ES-I3 (cell line): ENCODE results near the gene TMEM126B.
A peak's percentile ranks its signal among the peaks of the same experiment; 100 is the strongest.
"Not testable (repeated sequence)": the region's sequence is repeated elsewhere in the genome, so short reads cannot be mapped to it uniquely, and the experiment has no call there.

Experiments used
- H3K36me3 ChIP-seq: 2 replicates; pipeline ENCODE4 v1.6.1; 2013; ENCODE audit warnings: mild to moderate bottlenecking, low read length, control low read depth, moderate library complexity; ENCODE audit not compliant: insufficient read depth
- H3K4me1 ChIP-seq: 2 replicates; pipeline ENCODE4 v1.6.1; 2013; ENCODE audit warnings: mild to moderate bottlenecking, control low read depth, low read length; ENCODE audit not compliant: insufficient read depth
- H3K9ac ChIP-seq: 2 replicates; pipeline ENCODE4 v1.6.1; 2013; ENCODE audit warnings: low read depth, mild to moderate bottlenecking, low read length, moderate library complexity
- H3K9me3 ChIP-seq: 2 replicates; pipeline ENCODE4 v1.6.1; 2013; ENCODE audit warnings: mild to moderate bottlenecking, low read length, moderate library complexity; ENCODE audit not compliant: control insufficient read depth, insufficient read depth

The TMEM126B gene

GRCh38 chr11:85661972-85662664, 33.7 kb downstream of the TMEM126B start:
- Histone ChIP-seq H3K4me1 (peaks cover 5% of the 10 kb centered on the region; the same call in 1 of the 2 replicates), H3K36me3 (peaks cover 3% of the 10 kb centered on the region), H3K9ac (peak overlapping the region; percentile 12; the same call in 1 of the 2 replicates), H3K9me3 (no peaks in the 10 kb centered on the region)

DNA sequence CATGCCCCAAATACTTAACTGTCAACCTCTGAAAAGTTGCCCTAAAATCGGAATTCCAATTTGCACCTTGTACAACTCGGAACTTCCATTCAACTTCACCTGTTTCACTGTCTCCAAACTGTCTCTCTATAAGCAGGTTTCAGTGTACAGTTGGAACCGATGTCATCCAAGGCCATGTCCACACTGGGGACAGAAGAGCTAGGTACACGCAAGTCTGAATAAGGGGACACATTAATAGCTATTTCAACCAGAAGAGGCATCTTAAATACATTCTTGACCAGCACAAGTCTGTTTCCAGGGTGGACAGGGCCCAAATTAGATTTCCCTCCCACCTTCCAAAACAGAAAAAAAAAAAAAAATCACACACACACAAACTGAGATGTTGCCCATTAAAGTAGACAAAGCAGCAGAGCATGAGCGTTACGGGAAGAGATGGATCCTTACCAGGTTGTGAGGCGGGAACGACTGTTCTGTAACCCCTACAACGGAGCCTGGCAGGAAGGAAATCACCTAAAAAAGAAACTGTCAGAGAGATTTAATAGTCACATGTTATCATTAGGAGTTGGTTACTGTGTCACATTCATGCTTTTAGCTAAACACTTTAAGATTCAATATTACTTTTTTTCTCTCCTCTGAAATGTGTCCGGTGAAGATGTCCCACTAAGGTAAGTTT, 34.8 kb downstream of the TMEM126B start:
- Histone ChIP-seq H3K4me1 (peaks cover 5% of the 10 kb centered on the region; the same call in 1 of the 2 replicates), H3K36me3 (peaks cover 3% of the 10 kb centered on the region), H3K9me3 (no peaks in the 10 kb centered on the region), H3K9ac (peak overlapping the region; percentile 100)

DNA sequence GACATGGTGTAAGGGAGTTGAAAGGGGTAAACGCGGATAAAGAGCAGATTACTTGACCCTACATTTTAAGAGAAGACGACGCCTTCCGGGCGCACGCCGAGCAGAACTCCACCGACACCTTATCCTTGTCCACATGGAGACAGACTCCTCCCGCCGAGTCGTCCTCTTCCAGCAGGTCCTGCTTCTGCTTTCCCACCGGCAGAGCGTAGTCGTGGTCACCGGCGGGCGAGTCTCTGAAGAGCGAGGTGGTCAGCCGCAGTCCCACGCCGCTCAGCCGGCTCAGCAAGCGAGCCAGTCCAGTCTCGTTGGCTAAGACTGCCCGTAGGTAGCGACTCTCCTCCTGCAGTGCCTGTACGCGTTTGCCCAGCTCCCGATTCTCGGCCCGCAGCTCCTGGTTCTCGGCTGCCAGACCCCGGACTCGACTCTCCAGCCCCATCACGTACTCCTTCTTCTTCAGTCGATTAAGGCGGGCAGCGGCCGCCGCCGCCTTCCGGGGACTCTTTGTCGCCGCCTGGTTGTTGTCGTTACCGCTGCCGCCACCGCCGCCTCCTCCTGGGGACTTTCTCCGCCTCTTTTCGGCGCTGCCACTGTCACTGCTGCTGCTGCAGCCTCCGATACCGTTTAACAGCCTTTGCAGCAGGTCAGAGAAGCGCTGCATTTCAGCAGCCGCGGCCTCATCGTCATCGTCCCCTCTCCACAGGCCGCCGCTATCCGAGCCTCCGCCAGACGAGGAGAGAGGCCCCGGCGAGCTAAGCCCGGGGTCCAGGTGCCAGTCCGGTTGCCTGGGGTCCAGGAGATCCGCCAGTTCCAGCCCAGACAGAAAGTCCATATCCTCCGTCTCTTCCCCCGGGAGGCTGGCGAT, 35.6 kb downstream of the TMEM126B start:
- H3K4me1 ChIP-seq, result peaks cover 5% of the 10 kb centered on the region; the same call in 1 of the 2 replicates
- H3K9me3 ChIP-seq, result no peaks in the 10 kb centered on the region
- peak overlapping the region; percentile 100 for H3K9ac ChIP-seq
- peaks cover 3% of the 10 kb centered on the region for H3K36me3 ChIP-seq

GRCh38 chr11:85664615-85665481, 36.5 kb downstream of the TMEM126B start, which contains the start of gene CREBZF:
Gene CREBZF (minus strand): TSS chr11:85665129. CDS start chr11:85664875, 254 bp downstream.
- Histone ChIP-seq H3K4me1 (peaks cover 5% of the 10 kb centered on the region; the same call in 1 of the 2 replicates), H3K9me3 (no peaks in the 10 kb centered on the region), H3K9ac (peak within 1 kb of the TSS; percentile 100), H3K36me3 (peaks cover 3% of the 10 kb centered on the region)

DNA sequence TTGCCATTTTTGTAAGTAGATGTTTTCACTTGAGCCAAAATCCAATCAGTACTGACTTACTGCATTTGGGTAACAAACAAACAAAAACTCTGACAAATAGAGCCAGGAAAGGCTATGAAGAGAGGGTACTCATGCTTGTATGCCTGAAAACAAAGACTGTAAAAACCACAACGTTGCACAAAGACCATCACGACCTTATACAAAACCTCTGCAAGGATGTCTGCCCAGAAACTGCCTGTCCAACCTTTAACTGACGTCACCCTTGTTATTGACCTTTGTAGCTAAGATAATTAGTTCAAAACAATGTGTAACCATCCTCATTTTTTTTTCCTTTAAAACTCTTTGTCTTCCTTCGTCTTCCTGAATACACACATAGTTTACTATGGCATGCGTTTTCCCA, 37.3 kb downstream of the TMEM126B start:
- no peaks in the 10 kb centered on the region for H3K9me3 ChIP-seq
- H3K36me3 ChIP-seq, result peaks cover 3% of the 10 kb centered on the region
- peaks cover 5% of the 10 kb centered on the region; the same call in 1 of the 2 replicates for H3K4me1 ChIP-seq
- no peak overlapping the region for H3K9ac ChIP-seq

GRCh38 chr11:85666687-85667086, 38.3 kb downstream of the TMEM126B start:
- Histone ChIP-seq H3K4me1 (peaks cover 5% of the 10 kb centered on the region; the same call in 1 of the 2 replicates), H3K9me3 (no peaks in the 10 kb centered on the region), H3K36me3 (peaks cover 3% of the 10 kb centered on the region), H3K9ac (no peak overlapping the region)

- Histone ChIP-seq H3K4me1 (peaks cover 5% of the 10 kb centered on the region; the same call in 1 of the 2 replicates), H3K9me3 (peaks cover 3% of the 10 kb centered on the region; the same call in 1 of the 2 replicates), H3K36me3 (no peaks in the 10 kb centered on the region), H3K9ac (no peak overlapping the region)
Measured at GRCh38 chr11:85668157-85668556, 39.8 kb downstream of the TMEM126B start.

GRCh38 chr11:85670949-85671663, 42.7 kb downstream of the TMEM126B start:
- H3K36me3 ChIP-seq, H3K9ac ChIP-seq, H3K9me3 ChIP-seq, H3K4me1 ChIP-seq: not testable (repeated sequence)

DNA sequence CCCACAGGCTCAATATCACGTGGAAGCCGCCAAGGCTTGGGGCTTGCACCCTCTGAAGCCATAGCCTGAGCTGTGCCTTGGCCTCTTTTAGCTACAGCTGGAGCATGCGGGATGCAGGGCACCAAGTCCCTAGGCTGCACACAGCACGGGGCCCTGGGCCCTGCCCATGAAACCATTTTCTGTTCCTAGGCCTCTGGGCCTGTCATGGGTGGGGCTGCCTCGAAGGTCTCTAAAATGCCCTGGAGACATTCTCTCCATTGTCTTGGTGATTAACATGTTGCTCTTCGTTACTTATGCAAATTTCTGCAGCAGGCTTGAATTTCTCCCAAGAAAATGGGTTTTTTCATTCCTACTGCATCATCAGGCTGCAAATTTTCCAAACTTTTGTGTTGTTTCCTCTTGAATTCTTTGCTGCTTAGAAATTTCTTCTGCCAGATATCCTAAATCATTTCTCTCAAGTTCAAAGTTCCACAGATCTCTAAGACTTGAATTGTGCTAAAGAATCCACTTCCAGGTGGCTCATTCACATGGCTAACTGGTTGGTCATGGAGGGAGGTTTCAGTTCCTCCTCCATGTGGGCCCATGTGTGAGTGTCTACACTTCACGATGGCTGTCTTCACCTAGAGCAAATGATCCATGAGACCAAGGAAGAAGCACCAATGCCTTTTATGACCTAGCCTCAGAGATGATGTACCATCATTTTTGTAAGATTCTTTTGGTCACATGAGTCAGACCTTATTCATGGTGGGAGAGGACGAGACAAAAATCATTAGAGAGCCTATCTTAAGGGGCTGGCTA, 43.9 kb downstream of the TMEM126B start:
- Histone ChIP-seq H3K4me1 (no peaks in the 10 kb centered on the region), H3K9ac (no peak overlapping the region), H3K9me3 (peaks cover 3% of the 10 kb centered on the region; the same call in 1 of the 2 replicates), H3K36me3 (no peaks in the 10 kb centered on the region)

DNA sequence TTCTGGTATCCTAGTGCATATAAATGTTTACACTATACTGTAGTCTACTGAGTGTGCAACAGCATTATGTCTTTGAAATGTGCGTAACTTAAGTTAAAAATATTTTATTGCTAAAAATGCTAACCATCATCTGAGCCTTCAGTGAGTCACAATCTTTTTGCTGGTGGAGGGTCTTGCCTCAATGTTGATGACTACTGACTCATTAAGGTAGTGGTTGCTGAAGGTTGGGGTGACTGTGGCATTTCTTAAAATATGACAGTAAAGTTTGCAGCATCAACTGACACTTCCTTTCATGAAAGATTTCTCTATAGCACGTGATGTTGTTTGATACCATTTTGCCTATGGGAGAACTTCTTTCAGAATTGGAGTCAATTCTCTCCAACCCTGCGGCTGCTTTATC, 45.0 kb downstream of the TMEM126B start:
- H3K9me3 ChIP-seq, result peaks cover 3% of the 10 kb centered on the region; the same call in 1 of the 2 replicates
- H3K9ac ChIP-seq, result no peak overlapping the region
- H3K4me1 ChIP-seq, result 0 out of 2 replicates have a peak, but pooled peaks cover under 1% of the 10 kb centered on the region
- no peaks in the 10 kb centered on the region for H3K36me3 ChIP-seq

GRCh38 chr11:85679576-85679975, 51.2 kb downstream of the TMEM126B start:
- Histone ChIP-seq H3K4me1 (peaks cover 8% of the 10 kb centered on the region), H3K9ac (no peak overlapping the region)

GRCh38 chr11:85680897-85681296, 52.5 kb downstream of the TMEM126B start:
- Histone ChIP-seq H3K36me3 (no peaks in the 10 kb centered on the region), H3K9me3 (no peaks in the 10 kb centered on the region), H3K9ac (no peak overlapping the region), H3K4me1 (peaks cover 8% of the 10 kb centered on the region)

More at GRCh38 chr11:85679576-85679975, 51.2 kb downstream of the TMEM126B start:
- Histone ChIP-seq H3K36me3 (no peaks in the 10 kb centered on the region), H3K9me3 (no peaks in the 10 kb centered on the region)
